Mucosa of descending colon (tissue), 3 donors: ENCODE measurements around the gene ESR2. TPM values are rescaled to one million over a fixed set of nuclear protein-coding genes. Genes with fewer than 3 reads are reported as not detected.
A peak's percentile ranks its signal among the peaks of the same experiment; 100 is the strongest.

Experiments used
- ATAC-seq: fragments of 200-7000 bp; cut with Tn5 transposase; one replicate; pipeline ENCODE4 v1.9.1; 2020; ENCODE audit warnings: mild to moderate bottlenecking, moderate library complexity
- DNase-seq, 3 donors: peaks; one replicate each; pipeline ENCODE4 v3.0.0-alpha.2; 2020
- H3K36me3 ChIP-seq: fragments of 200-600 bp; one replicate; pipeline ENCODE4 v1.8.0; 2021; ENCODE audit warnings: low read depth, mild to moderate bottlenecking
- H3K4me1 ChIP-seq: fragments of 200-600 bp; one replicate; pipeline ENCODE4 v1.8.0; 2021; ENCODE audit warnings: low read depth, mild to moderate bottlenecking
- H3K4me3 ChIP-seq: fragments of 200-600 bp; one replicate; pipeline ENCODE4 v1.8.0; 2021; ENCODE audit warnings: mild to moderate bottlenecking
- H3K9me3 ChIP-seq: fragments of 200-600 bp; one replicate; pipeline ENCODE4 v1.8.0; 2021; ENCODE audit warnings: mild to moderate bottlenecking
- CTCF ChIP-seq: fragments of 200-600 bp; IDR thresholded peaks from one replicate; pipeline ENCODE4 v1.8.0; 2022; ENCODE audit warnings: antibody characterized with exemption, mild to moderate bottlenecking
- intact Hi-C, 2 donors: fragments of 100-400 bp; cut with DNase I in 1 of 2; cut with micrococcal nuclease in 1 of 2; formaldehyde crosslinking; loops; one replicate each; pipeline versions ENCODE4 v1.11.0 to v1.11.1; 2022; cut with DNase I, micrococcal nuclease
- total RNA-seq, 3 donors: library from RNA; stranded (reverse); fragmentation: NEBNext Ultra II Directional in 2 of 3; extraction: Animal tissue kit (Norgen Biotek cat#: 25700) in 2 of 3; gene quantifications; one replicate each; pipeline versions ENCODE4 v1.2.1 to v1.2.4, GENCODE V29; 2021 to 2023
- donor health status: DM: no; HTN: no; CAD: no; lungs with moderate emphysema.
- donor health status: DM: no; HTN: no; CAD: no.
- donor health status: DM: no; HTN: yes; CAD: no.

The ESR2 gene
- total RNA-seq, 3 donors from 2014 or later = 0.32 to 0.60 (median 0.41) TPM

GRCh38 chr14:64112867-64113678, 181.1 kb downstream of the ESR2 start:
- no peak for TF ChIP-seq CTCF
- ATAC-seq (peak; percentile 90), DNase-seq (peak; percentile 80 to 85 (median 81))
- intact Hi-C loops = no loop called here
- no peaks in the 10 kb centered on the region for H3K9me3 ChIP-seq
- H3K4me1 ChIP-seq = no peaks in the 10 kb centered on the region
- no peak overlapping the region for H3K4me3 ChIP-seq
- H3K36me3 ChIP-seq = no peaks in the 10 kb centered on the region

- ATAC-seq = no peak
- no peak overlapping the region for H3K4me3 ChIP-seq
- intact Hi-C loops = no loop called here
- DNase-seq = no peak
- no peaks in the 10 kb centered on the region for H3K9me3 ChIP-seq
- H3K36me3 ChIP-seq = no peaks in the 10 kb centered on the region
- TF ChIP-seq CTCF = no peak
- H3K4me1 ChIP-seq = no peaks in the 10 kb centered on the region
Measured at GRCh38 chr14:64110802-64111201, 183.4 kb downstream of the ESR2 start.

GRCh38 chr14:64109819-64110554, 184.2 kb downstream of the ESR2 start:
- no peak for TF ChIP-seq CTCF
- no peaks in the 10 kb centered on the region for H3K9me3 ChIP-seq
- ATAC-seq = no peak
- H3K4me1 ChIP-seq = no peaks in the 10 kb centered on the region
- intact Hi-C loops = no loop called here
- no peak overlapping the region for H3K4me3 ChIP-seq
- no peak for DNase-seq
- no peaks in the 10 kb centered on the region for H3K36me3 ChIP-seq

GRCh38 chr14:64107438-64107837, 186.7 kb downstream of the ESR2 start:
- intact Hi-C loops = no loop called here
- Histone ChIP-seq H3K9me3 (no peaks in the 10 kb centered on the region), H3K4me1 (no peaks in the 10 kb centered on the region), H3K4me3 (no peak overlapping the region), H3K36me3 (no peaks in the 10 kb centered on the region)
- no peak for TF ChIP-seq CTCF
- ATAC-seq = no peak
- no peak for DNase-seq

GRCh38 chr14:64098120-64098519, 196.1 kb downstream of the ESR2 start:
- Histone ChIP-seq H3K36me3 (no peaks in the 10 kb centered on the region), H3K4me3 (no peak overlapping the region), H3K9me3 (no peaks in the 10 kb centered on the region), H3K4me1 (peaks cover 13% of the 10 kb centered on the region)
- no peak for TF ChIP-seq CTCF
- ATAC-seq (peak; percentile 93), DNase-seq (peak in 1 of 3 donors; percentile 74)
- intact Hi-C loops = no loop called here
